ENCODE data around the gene ZNF268. TPM values are rescaled to one million over a fixed set of nuclear protein-coding genes. Genes with fewer than 3 reads are reported as not detected.

The ZNF268 gene
- total and polyA plus RNA-seq, 2 of the 13 experiments (the other 11 are each of a cell fraction or from before 2014, with no cell fraction given): 7.6 to 31.3 TPM

DNA sequence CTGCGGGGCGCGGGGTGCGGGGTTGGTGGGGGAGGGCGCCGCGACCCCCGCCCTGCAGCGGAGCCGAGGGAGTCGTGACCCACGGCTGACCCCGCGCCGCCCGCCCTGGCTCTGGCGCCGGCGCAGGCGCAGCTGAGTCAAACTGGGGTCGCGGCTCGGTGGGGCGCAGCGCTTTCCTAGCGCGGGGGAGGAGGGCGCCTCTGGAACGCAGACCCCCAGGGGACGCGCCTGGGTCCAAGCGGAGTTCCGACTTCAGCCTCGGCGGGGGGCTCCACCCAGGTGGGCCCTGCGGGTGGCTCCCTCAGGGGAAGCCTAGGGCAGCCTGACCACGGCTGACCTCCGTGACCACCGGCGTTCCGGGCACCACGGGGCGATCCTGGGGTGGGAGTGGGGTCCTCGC lies 54.8 kb downstream of the ZNF268 start:
- FAIRE-seq: no peak
- POLR2A ChIA-PET: no interaction called here
- TF ChIP-seq ZNF207 (IDR thresholded peaks at IDR 0.05; ENCODE audit: borderline replicate concordance) (no peak), ARID2 (CRISPR knock-in tag; IDR thresholded peaks at IDR 0.05; ENCODE audit: borderline replicate concordance) (no peak), MEIS2 (CRISPR knock-in tag; IDR thresholded peaks at IDR 0.05) (no peak), HOXD1 (CRISPR knock-in tag; IDR thresholded peaks at IDR 0.05) (no peak), ZNF75D (CRISPR knock-in tag; IDR thresholded peaks at IDR 0.05; ENCODE audit: borderline replicate concordance) (no peak), CBFB (CRISPR knock-in tag; IDR thresholded peaks at IDR 0.05) (no peak)
- CTCF ChIA-PET (ENCODE audit: low intra/inter-chr PET ratio, low total read pairs): no interaction called here
- intact Hi-C loops (cut with micrococcal nuclease; ENCODE audit: unreplicated experiment) (no loop called here), in situ Hi-C loops (cut with HindIII; ENCODE audit: extremely low pct_ligation_motif_present, low pct_unique_long_range_greater_than_20kb) (no loop called here)
- Histone ChIP-seq H3K27ac (ENCODE audit: extremely low read length, insufficient read depth, low read length) (no peak overlapping the region), H2AFZ (ENCODE audit: low read length) (no peak overlapping the region), H3K4me2 (ENCODE audit: low read depth, low read length) (no peak overlapping the region), H4K20me1 (ENCODE audit: insufficient read depth, low read length) (no peaks in the 10 kb centered on the region), H3K9me3 (ENCODE audit: low read length) (peaks cover 82% of the 10 kb centered on the region), H3K79me2 (ENCODE audit: insufficient read depth, low read length) (no peaks in the 10 kb centered on the region), H3K4me1 (ENCODE audit: insufficient read depth, low read length) (no peaks in the 10 kb centered on the region), H3K4me3 (replicated peaks in 1 of 3; ENCODE audit: insufficient read depth in 1 of 3, low read depth in 2 of 3, low read length in 3 of 3) (no peak overlapping the region), H3K27me3 (ENCODE audit: control insufficient read depth in 1 of 2, insufficient read depth in 2 of 2, low read length in 2 of 2) (no peaks in the 10 kb centered on the region), H3K9ac (ENCODE audit: insufficient read depth, low read depth, low read length) (no peak overlapping the region), H3K36me3 (replicated peaks in 1 of 2; ENCODE audit: control insufficient read depth in 1 of 2, insufficient read depth in 2 of 2, low read length in 2 of 2) (no peaks in the 10 kb centered on the region)
- WGBS (ENCODE audit: low lambda C conversion rate): 17% methylated on average over 1 of the region's 44 CpGs
- ATAC-seq: no peak
- no peak for DNase-seq (ENCODE audit: low spot score)
- no TSS peak for BruUV-seq (replicated peaks)

- intact Hi-C loops (cut with micrococcal nuclease; ENCODE audit: unreplicated experiment) (no loop called here), in situ Hi-C loops (cut with HindIII; ENCODE audit: extremely low pct_ligation_motif_present, low pct_unique_long_range_greater_than_20kb) (no loop called here)
- POLR2A ChIA-PET: no interaction called here
- no peak overlapping the region for H3K4me2 ChIP-seq (ENCODE audit: low read depth, low read length)
- no peak for TF ChIP-seq MXI1 (IDR thresholded peaks at IDR 0.05; ENCODE audit: borderline replicate concordance, low read depth, low read length)
- TF ChIP-seq KDM2A (CRISPR knock-in tag; IDR thresholded peaks at IDR 0.05; ENCODE audit: borderline replicate concordance, low read depth): no peak
- TF ChIP-seq, protein P1, sequence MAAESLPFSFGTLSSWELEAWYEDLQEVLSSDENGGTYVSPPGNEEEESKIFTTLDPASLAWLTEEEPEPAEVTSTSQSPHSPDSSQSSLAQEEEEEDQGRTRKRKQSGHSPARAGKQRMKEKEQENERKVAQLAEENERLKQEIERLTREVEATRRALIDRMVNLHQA (CRISPR knock-in tag; IDR thresholded peaks at IDR 0.05): no peak
- H3K9me3 ChIP-seq (ENCODE audit: low read length): peaks cover 81% of the 10 kb centered on the region
- WGBS (ENCODE audit: low lambda C conversion rate): 73% methylated on average over 12 of the region's 12 CpGs
- H3K4me3 ChIP-seq (replicated peaks in 1 of 3; ENCODE audit: insufficient read depth in 1 of 3, low read depth in 2 of 3, low read length in 3 of 3): no peak overlapping the region
- no peak overlapping the region for H3K27ac ChIP-seq (ENCODE audit: extremely low read length, insufficient read depth, low read length)
- CTCF ChIA-PET (ENCODE audit: low intra/inter-chr PET ratio, low total read pairs): no interaction called here
- ATAC-seq (no peak), DNase-seq (ENCODE audit: low spot score) (no peak), FAIRE-seq (no peak)
- H3K9ac ChIP-seq (ENCODE audit: insufficient read depth, low read depth, low read length): no peak overlapping the region
- no peaks in the 10 kb centered on the region for H3K36me3 ChIP-seq (replicated peaks in 1 of 2; ENCODE audit: control insufficient read depth in 1 of 2, insufficient read depth in 2 of 2, low read length in 2 of 2)
- no peaks in the 10 kb centered on the region for H4K20me1 ChIP-seq (ENCODE audit: insufficient read depth, low read length)
- H2AFZ ChIP-seq (ENCODE audit: low read length): no peak overlapping the region
- H3K4me1 ChIP-seq (ENCODE audit: insufficient read depth, low read length): no peaks in the 10 kb centered on the region
- H3K27me3 ChIP-seq (ENCODE audit: control insufficient read depth in 1 of 2, insufficient read depth in 2 of 2, low read length in 2 of 2): no peaks in the 10 kb centered on the region
- BruUV-seq (replicated peaks): no TSS peak
- H3K79me2 ChIP-seq (ENCODE audit: insufficient read depth, low read length): no peaks in the 10 kb centered on the region
Observed at GRCh38 chr12:133236556-133236955, 55.3 kb downstream of the ZNF268 start.

Measured in HepG2 (cell line).